ENCODE measurements around the gene LRRK2. TPM values are rescaled to one million over a fixed set of nuclear protein-coding genes. Genes with fewer than 3 reads are reported as not detected.
"Not testable (repeated sequence)": the region's sequence is repeated elsewhere in the genome, so short reads cannot be mapped to it uniquely, and the experiment has no call there.

Gene LRRK2
- polyA plus RNA-seq, 10 donors: 3.3 to 6.7 (median 3.9) TPM

DNA sequence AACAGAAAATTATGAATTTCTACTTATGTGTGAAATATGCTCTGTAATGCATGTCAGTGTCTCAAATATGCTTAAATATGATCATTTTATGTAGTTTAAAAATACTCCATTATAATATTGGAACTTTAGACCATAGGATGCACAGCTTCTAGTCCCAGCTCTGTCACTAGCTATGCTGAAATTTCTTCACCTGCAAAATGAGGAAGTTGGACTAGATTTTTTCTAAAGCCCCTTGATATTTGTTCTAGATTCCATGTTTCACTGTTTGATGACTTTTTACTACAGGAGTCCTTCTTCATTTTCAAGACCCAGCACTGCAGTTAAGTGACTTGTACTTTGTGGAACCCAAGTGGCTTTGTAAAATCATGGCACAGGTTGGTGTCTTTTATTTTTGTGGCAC is 90.1 kb downstream of the LRRK2 start:
- DNase-seq: no peak

DNA sequence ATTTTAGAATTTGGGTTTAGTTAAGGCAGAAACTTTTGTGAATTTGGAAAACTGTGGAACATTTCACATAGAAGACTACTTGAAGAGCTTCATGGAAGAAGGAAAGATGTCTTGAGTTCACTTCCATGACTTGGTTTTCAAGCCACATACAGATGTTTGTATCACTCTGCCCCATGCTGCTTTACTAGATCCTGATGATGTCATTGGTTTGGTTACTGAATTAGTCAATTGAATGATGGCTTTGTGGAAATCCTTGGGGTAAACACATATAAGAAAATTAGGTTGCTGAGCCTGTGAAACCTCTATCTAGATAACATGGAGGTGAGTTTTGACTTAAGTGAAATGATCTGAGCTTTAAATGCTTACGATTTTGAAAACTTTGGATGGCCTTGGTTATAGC is 90.6 kb downstream of the LRRK2 start:
- no peak for DNase-seq

DNA sequence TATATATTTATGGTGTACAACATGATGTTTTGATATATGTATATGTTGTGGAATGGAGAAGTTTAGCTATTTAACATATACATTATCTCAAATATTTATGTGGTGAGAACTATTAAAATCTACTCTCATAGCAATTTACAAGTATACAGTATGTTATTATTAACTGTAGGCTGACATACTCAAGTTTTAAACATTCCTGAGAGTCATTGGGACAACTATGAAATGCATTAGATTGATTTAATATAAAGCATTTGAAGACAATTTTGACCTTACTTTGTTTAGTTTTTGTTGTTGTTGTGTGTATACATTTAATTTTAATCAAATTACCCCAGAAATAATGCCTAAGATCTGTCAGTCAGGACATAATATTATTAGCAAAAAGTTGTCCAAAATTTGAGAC is 99.5 kb downstream of the LRRK2 start:
- no peak for DNase-seq

DNA sequence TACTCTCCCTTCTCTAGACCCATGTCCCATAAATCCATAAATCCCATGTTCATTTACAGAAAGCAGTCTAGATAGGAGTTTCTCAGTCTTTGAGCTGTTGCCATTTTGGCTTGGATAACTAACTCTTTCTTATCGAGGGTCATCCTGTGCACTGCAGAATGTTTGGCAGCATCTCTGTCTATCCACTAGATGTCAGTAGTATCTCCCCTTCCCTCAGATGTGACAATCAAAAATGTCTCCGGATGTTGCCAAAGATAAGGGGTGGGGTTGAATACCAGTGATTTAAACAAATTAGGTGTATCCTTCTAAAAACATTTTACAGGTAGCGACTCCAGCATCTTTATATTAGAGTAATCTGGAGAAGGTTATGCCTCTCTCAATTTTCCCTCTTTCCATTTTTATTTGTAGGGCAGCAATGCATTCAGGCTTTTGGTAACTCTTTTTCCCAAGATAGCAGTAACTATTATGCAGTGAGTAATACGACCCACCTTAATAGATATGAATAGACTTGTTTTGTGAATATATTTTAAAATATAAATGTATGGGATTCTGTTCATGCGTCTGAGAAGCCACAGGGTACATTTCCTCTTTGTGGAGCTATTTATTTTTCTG is 100.7 kb downstream of the LRRK2 start:
- DNase-seq: no peak

DNA sequence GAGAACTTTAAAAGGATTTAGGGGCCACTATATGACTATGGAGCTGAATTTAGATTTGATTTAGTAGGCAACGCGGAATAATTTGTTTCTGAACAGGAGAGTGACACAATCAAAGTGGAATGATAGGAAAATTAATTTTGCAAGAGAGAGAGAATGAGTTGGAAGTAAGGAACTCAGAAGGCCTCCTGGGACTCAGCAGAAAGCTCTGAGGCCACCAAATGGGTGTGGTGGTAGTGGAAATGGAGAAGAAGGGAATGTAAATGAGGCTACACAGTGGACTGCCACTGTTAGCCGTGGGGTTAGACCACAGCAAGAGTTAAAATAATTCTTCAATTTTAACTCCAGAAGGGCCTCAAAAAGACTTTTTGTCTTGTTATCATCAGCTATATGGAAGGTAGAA is 102.7 kb downstream of the LRRK2 start:
- no peak for DNase-seq

DNA sequence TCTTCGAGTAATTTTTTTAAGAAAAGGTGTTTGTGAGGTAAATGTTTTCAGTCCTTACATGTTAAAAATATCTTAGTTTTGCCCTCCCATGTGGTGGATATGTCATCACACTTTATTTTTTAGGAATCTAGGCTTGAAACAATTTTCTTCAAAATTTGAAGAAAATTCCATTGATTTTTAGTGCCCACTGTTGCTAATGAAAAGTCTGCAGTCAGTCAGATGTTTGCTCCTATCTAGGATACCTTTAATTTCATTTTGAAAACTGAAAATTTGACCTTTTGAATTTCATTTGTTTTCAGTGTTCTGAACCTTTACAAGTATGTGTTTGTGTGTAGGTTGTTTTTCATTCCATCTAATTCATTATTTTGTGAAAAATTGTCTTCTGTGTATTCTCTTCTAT is 105.4 kb downstream of the LRRK2 start:
- no peak for DNase-seq

DNA sequence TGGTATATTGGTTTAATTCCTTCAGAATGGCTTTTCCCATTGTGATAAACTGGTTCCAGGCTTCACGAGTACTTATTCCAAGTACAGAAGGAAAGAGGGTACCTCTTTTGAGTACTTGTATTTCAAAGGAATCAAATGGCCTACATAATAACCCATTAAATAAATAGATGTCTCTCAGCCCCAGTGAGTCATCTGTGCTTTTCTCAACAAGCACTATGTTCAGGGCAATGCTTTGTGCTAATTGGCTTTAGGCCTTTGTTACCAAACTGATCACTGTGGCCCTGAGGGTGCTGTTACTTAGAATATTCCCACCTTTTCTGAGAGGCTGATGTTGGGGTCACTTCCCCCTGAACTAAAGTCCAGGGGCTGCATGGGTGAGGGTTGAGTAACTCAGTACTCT is 107.1 kb downstream of the LRRK2 start:
- DNase-seq: no peak

DNA sequence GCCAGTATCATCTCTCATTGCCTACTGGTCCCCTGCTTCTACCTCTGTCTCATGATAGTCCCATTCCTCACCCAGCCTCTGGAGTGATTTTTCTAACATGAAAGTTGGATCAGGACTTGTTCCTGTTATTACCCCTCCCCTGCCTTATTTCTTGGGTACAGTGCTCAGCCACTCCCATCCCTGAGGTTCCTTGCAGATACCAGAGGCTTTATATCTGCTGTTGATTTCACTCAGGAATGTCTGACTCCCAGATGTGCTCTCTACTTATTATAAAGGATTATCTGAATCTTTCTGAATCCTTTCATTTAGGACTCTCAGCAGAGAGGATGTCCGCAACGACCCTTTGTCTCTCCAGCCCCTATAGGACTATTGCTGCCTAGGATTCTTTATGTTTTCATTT is 111.2 kb downstream of the LRRK2 start:
- DNase-seq: no peak

DNA sequence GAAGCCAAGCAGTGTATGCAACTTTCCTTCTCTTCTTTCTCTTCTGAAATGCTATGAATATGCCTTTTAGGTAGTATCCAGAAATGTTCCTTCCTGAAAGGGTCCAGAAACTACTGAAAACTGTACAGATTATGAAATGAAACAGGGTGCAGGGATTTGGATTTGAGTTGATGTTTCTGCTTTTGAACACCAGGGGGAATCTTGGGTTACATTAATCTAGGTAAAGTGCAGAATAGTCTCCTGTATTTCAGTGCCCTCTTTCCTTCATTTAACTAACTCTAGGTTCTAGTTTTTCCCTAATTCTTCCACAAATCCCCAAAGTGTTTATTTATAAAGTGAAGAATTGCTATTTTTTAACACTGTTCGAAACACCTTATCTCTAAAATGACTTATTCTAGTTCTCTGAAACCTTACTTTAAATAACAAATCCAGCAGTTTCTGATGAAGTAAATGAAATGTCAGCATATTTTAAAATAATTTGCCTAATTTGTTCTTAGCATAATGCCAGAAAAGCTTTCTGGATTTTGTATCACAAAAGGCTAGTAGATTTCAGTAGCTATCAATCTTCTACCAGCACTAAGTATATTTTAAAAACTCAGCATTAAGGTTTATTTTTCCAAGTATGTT is 111.9 kb downstream of the LRRK2 start:
- peak in 1 of 3 donors; percentile 26 for DNase-seq

DNA sequence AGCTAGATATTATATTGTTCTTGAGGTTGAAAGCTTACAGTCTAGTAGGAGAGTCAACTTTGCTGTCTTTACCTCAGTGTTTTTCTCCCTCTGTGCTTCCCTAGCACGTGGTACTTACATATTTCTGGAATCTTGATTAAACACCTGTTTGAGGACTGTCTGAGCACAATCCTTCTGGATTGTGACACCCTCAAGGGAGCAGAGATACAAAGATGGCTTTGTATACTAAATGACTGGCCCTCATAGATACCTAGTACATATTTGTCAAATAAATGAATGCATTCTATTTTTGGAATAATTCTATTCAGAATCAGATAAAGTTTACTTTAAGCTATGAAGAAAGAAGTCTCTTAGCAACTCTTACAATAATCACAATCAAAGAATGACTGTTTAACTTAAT is 113.3 kb downstream of the LRRK2 start:
- no peak for DNase-seq

DNA sequence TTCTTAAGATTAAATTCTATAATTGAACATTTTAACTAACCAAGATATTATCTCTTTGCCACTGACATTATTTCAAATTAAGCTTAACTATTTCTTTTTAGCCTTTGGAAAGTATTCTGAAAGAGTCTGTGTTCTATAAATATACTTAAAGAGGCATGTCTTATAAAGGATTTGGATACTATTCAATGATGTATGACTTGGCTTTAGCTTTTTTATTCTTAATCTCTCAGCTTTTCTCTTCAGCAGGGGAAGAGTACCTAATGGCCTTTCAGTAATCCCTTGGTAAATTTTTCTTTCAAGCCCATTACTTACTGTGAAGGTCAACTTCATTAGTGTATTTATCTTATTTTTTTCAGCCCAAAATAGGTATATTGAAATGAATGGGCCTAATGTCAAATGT is 113.8 kb downstream of the LRRK2 start:
- no peak for DNase-seq

DNA sequence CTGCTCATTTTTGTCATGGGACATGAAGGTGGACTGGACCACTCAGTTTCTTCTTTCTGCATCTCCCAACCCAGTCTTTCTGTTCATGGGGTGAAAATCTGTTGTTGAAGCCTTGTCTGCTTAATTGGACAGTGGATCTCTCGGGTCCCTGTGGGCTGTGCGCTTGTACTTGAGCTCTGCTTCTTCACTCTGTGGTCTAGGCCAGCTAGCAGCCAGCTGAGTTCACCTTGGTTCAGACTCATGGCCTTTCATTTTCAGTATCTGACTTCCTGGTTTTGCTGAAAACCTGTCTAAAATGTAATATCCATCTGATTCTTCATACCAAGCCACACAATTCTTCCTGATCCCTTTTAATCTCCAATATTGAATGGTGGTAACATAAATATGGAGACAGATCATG is 117.2 kb downstream of the LRRK2 start:
- DNase-seq: no peak

DNA sequence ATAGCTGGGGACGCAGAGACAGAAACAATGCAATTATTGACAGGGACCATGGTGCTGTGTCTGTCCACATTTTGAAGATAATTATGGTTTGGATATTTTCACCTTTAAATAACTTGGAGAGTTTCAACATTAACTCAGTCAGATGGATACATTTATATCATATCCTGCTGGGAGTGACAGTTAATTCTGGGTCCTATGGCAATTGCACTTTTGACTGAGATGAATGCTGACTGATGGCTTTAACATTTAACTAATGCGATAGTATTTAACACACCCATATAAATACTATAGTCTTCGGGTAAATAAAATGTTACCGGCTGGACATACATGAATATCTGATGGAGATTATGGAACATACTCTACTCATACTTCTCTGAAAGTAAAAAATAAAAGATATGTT is 118.3 kb downstream of the LRRK2 start:
- DNase-seq: no peak

DNA sequence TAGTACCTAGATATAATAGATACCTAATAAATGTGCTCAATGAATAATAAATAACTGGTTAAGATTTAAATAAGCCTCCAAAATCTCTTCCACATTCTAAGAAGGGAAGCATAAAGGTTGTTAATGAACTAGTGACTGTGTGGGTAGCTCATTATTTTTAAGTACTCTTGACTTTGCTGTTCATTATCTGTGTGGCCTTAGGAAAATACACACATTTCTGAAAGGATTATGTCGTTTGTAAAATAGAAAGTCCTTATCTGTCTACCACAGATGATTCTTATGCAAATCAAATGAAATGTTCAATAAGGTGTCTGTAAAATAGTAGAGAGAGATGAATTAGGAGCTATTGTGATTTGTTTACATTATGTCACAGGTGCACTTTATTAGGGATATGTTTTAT is 119.5 kb downstream of the LRRK2 start:
- DNase-seq: no peak

DNA sequence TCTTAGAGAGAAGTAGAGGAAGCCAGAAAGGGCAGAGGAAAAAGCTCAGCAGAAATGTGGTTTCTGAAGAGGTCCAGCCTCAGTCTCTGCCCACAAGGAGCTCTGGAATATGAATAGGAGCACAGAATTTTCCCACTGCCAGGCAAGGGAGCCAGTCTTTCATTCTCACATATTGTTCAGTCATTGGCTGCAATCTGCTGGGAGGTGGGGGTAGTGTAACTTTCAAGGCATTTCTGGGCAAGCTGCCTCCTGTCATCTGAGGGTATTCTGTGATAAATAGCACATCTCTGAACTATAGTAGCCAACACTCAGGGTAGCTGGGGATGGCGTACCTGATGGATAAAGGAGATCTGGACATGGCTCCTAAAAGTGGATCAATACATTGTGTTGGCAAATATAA is 127.2 kb downstream of the LRRK2 start:
- DNase-seq: no peak

DNA sequence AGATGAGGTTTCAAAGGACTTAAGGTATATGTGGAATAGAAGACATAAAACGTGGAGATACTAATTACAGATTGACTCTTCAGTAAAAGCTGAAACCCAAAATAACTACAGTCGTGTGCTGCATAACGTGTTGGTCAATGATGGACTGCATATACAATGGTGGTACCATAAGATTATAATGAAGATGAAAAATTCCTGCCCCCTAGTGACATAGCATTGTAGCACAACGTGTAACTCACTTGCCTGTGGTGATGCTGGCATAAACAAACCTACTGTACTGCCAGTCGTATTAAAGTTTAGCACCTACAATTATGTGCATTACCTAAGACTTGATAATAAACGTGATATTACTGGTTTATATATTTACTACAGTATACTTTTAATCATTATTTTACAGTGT is 150.3 kb downstream of the LRRK2 start:
- DNase-seq: no peak

DNA sequence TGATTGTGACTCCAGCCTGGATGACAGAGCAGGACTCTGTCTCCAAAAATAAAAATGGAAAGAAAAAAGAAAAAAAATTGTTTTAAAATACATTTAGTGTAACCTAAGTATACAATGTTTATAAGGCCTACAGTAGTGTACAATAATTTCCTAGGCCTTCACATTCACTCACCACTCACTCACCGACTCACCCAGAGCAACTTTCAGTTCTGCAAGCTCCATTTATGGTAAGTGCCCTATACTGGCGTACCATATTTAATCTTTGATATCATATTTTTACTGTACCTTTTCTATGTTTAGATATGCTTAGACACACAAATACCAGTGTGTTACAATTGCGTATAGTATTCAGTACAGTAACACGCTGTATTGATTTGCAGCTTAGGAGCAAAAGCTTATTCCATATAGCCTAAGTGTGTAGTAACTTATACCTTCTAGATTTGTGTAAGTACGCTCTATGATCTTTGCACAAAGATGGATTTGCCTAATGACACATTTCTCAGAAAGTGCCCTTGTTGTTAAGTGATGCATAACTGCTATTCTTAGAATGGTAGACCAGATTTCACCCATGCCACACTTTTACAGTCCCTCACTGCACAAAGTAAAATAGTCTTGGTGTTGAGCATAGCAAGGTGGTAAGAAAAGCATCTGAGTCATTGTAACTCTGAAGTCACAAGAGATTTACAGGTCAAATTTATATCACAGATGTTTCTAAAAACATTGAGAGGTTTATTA is 151.9 kb downstream of the LRRK2 start:
- no peak for DNase-seq

DNA sequence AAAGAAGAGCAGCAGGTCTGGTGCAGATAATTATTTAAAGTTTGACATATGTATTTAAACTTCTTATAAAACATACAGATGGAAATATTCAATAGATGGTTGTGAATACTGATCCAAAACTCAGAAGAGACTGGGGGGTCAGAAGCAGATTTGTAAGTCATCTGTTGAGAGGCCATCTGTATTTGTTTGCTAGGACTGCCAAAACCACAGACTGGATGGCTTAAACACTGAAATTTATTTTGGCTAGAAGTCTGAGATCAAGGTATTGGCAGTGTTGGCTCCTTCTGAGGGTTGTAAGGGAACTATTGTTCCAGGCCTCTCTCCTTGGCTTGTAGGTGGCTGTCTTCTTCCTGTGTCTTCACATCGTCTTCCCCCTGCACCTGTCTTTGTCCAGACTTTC is 153.9 kb downstream of the LRRK2 start:
- no peak for DNase-seq

DNA sequence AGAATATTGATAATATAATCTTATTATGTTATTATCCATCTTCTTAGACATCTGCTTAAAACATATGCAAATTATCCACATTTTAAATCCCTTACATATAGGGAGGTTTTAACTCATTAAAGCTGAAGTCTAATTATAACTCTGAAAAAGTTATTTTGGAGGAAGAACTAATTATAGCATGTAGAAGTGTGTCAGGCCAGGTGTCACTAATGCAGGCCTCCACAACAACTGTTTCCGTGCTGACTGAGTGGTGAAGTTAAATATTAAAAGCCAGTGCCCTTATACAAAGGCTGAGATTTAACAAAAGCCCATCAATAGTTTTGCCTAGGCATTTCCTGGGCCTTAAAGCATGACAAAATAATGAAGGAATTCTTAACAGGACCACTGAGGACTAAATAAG is 157.4 kb downstream of the LRRK2 start:
- peak in 1 of 3 donors; percentile 0 for DNase-seq

DNA sequence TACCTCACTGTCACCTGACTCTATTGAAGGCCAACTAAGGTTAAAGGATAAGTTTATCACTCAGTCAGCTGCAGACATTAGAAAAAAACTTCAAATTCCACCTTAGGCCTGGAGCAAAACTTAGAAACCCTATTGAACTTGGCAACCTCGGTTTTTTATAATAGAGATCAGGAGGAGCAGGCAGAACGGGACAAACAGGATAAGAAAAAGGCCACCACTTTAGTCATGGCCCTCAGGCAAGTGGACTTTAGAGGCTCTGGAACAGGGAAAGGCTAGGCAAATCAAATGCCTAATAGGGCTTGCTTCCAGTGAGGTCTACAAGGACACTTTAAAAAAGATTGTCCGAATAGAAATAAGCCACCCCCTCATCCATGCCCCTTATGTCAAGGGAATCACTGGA is 162.5 kb downstream of the LRRK2 start:
- not testable (repeated sequence) for DNase-seq

DNA sequence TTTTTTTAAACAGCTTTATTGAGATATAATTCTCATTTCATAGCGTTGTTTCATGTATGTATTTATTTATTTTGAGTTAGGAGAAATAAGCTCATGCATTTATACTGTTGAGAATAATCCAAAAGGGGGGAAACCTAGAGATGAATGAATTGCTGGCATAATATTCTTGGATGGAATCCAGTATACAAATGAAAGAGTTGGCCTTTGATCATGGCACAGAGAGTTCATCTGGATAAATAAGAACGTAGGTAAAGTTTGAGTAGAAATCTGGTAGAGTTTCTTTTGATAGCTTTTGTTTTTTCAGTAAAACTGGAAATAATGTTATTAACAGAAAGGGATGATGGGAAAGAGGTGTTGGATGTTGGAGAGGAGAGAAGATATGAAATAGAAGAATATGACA is 166.2 kb downstream of the LRRK2 start:
- no peak for DNase-seq

DNA sequence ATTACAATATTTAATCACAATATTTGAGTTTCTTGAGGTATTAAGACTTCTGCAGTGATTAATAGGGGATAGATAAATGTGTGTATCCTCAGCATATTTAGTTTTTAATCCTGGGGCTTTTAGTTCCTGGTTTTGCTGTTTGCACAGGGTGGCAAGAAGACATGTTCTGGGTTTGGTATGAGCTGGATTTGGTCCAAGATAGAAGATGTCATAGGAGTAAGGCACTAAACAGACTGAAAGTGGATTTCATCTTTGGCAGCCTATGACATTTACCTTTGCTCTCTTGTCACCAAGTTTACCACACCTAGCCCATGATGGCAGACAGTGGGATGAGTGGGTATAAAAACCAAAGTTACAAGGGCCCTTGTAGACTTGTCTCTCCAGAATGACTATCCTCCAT is 168.2 kb downstream of the LRRK2 start:
- DNase-seq: no peak

DNA sequence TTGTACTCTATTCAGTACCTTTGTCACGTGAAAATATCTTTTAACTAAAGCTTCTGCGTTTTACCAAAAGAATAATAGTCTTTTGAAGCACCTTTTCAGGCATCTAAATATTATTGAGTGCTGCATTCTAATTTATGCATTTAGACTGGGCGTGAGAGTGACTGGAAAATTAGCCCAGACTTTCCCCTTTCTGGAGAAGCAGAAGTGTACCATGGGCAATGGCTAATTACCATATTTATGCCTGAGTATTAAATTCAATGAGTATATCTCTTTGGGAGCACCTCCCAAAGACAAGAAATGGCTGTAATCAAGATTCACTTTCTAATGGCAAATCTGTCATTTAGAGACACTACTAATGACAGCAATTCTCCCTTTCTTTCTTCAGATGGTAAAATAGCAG is 174.9 kb downstream of the LRRK2 start:
- no peak for DNase-seq

DNA sequence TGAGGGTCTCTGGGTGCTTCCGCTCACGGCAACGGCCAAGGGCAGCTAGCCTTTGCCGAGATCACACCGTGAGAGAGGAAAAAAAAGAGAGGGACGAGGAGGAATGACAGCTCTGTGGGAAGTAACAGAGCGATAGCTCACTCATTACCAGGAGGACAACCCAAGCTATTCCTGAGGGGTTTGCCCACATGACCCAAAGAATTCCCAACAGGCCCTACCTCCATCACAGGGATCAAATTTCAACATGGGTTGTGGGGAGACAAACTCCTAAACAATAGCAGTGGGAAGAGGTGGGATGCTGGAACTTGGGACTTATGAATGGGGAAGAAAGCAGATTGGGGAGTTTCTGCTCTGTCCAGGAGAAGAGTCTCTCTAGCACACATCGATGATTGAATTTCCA is 180.6 kb downstream of the LRRK2 start:
- no peak for DNase-seq
